Gastrocnemius medialis (tissue), 4 donors: ENCODE data around the gene GRIA1.

Experiments used
- POLR2A ChIP-seq, 2 donors: fragments of 450-650 bp; IDR thresholded peaks; one replicate each; pipeline ENCODE4 v1.6.1; 2017; ENCODE audit warnings: antibody characterized with exemption in 2 of 2, mild to moderate bottlenecking in 2 of 2, moderate library complexity in 2 of 2
- TF ChIP-seq, protein P1 (sequence below), 5 experiments: fragments of 450-650 bp in 3 of 5; fragments of 200-600 bp in 2 of 5; sonication (generic) in 2 of 5; IDR thresholded peaks in 4 of 5; conservative IDR thresholded peaks in 1 of 5; 1 replicate in 4 of 5; 2 replicates in 1 of 5; pipeline ENCODE4 v1.5.1; 2016 to 2019; ENCODE audit warnings: antibody characterized with exemption in 5 of 5, mild to moderate bottlenecking in 3 of 5, moderate library complexity in 3 of 5

DNA sequence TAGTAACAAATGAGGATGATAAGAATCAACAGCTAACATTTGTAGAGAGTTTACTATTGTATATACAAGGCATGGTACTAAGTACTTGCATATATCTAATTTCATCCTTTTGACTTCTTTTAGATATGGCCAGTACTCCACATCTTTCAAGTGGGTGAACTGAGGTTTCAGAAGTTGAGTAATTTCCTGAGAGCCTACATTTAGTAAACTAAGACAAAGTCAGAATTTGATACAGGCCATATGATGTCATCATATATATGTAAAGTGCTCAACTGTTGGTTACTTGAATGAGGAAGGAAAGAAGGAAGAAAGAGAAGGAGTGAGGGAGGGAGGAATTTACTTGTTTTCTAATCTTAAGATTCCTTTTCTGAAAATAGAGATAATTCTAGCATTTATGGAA lies 52.8 kb downstream of the GRIA1 start:
- TF ChIP-seq, protein P1, sequence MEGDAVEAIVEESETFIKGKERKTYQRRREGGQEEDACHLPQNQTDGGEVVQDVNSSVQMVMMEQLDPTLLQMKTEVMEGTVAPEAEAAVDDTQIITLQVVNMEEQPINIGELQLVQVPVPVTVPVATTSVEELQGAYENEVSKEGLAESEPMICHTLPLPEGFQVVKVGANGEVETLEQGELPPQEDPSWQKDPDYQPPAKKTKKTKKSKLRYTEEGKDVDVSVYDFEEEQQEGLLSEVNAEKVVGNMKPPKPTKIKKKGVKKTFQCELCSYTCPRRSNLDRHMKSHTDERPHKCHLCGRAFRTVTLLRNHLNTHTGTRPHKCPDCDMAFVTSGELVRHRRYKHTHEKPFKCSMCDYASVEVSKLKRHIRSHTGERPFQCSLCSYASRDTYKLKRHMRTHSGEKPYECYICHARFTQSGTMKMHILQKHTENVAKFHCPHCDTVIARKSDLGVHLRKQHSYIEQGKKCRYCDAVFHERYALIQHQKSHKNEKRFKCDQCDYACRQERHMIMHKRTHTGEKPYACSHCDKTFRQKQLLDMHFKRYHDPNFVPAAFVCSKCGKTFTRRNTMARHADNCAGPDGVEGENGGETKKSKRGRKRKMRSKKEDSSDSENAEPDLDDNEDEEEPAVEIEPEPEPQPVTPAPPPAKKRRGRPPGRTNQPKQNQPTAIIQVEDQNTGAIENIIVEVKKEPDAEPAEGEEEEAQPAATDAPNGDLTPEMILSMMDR (IDR thresholded peaks at IDR 0.05 in 4 of 5, conservative IDR thresholded peaks at IDR 0.05 in 1 of 5), result no peak
- TF ChIP-seq POLR2A (IDR thresholded peaks at IDR 0.05), result no peak
